ENCODE results near the gene DPP6.

Gene DPP6

DNA sequence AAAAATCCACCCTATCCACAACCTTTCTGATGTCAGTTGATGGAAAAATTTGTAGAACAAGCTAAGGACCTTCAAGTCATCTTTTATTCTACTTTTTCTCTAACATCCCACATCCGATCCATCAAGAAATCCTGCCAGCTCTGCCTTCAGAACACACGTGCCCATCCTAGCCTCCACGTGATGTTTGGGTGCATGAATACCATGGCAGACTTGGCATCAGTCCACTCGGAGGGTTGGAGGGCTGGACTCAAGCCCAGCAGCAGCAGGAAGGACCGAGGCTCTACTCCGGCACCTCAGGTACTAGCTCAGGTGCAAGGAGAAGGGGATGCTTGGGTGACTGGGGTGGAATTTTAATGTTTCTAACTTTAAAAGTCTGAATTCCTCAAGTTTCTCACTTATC is 428.6 kb downstream of the DPP6 start:
- no peak for DNase-seq

DNA sequence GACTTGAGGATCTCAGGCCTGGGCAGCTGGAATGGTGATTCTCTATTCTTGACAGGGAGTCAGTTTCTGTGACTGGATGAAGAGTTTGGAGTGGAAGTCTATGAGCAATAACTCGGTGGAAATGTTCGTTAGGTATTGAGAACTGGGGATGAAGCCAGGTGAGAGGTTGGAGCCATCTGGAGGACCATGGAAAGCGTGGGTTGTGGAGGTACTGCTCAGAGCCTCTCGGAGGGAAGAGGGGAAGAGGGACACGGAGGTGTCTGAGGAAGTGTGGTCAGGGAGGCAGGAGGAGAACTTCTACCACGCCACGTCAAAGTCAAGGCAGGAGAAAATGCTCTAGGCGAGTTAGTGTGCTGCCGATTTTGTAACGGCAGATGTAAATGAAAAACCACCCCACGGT is 430.7 kb downstream of the DPP6 start:
- DNase-seq: no peak

GRCh38 chr7:154484406-154484805 is 432.2 kb downstream of the DPP6 start:
- DNase-seq: no peak

GRCh38 chr7:154484943-154485342 is 432.7 kb downstream of the DPP6 start:
- DNase-seq: no peak

- DNase-seq: no peak
Measured at GRCh38 chr7:154489897-154490296, 437.7 kb downstream of the DPP6 start.

GRCh38 chr7:154493594-154493993 is 441.4 kb downstream of the DPP6 start:
- no peak for DNase-seq

DNA sequence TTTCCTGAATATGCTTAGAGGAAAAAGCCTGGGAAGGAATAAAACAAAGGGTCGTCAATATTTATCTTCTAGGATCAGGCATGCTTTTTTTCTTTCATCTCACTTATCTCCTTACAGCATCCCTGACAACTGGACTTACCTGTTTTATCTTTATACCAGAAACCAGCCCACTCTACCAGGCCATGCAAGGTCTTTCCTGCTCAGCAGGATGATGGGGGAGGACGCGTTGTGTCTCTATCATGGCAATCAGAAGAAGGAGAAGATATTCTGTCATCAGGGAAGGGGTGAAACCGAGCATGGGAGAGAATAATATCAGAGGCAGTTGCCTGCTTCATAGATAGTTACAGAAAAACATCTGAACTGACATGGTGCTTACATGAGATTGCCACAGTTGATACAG is 445.6 kb downstream of the DPP6 start:
- no peak for DNase-seq

DNA sequence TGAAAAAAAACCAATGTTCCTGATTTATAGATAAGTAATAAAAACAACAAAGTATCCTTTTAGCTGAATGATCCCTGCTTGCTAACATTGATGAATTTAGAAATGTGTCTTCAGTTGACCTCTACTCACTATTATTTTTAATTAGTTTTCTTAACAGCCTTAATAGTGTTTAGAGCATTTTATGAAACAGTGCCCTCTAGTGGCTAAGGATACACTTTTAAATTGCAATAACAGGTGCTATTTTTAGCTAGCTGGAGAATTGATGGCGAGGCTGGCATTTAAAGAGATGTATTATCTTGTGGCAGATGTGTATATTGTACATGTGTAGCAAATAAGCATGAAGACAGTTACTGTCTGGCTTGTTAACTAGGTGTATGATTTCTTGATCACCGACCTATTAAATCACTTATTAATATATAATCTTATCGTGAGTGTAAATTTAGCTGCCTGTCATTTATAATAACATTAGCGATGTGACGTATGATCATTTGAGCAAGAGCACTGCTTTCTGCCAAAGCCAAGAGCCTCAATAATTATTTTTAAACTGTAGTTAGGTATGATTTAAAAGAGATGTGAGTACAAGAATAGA is 451.9 kb downstream of the DPP6 start:
- no peak for DNase-seq

GRCh38 chr7:154504918-154505317 is 452.7 kb downstream of the DPP6 start:
- no peak for DNase-seq

- DNase-seq: no peak
Measured at GRCh38 chr7:154505362-154505761, 453.2 kb downstream of the DPP6 start.

GRCh38 chr7:154509192-154509591 is 457.0 kb downstream of the DPP6 start:
- no peak for DNase-seq

- no peak for DNase-seq
Measured at GRCh38 chr7:154512121-154512833, 460.1 kb downstream of the DPP6 start.

DNA sequence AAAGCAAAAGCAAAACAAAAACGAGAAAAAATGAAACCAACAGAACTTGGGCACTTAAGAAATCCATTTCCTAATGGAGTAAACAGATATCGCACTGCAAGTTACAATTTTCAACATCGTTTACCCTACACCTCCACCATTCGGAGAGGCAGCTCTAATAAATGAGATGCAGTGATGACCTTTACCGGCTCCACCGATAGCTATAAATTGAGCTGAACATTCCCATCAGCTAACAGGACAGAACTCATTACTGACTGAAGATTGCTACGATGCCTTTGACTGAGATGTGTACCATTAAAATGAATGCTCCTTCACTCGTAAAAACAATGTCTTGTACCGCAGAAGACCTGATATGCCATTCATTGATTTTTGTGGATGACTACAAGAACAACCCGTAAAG is 465.6 kb downstream of the DPP6 start:
- DNase-seq: no peak

- DNase-seq: no peak
Measured at GRCh38 chr7:154519229-154519628, 467.0 kb downstream of the DPP6 start.

GRCh38 chr7:154530136-154530535 is 477.9 kb downstream of the DPP6 start:
- DNase-seq: no peak

GRCh38 chr7:154532771-154533170 is 480.6 kb downstream of the DPP6 start:
- DNase-seq: no peak

GRCh38 chr7:154540596-154540995 is 488.4 kb downstream of the DPP6 start:
- DNase-seq: no peak

DNA sequence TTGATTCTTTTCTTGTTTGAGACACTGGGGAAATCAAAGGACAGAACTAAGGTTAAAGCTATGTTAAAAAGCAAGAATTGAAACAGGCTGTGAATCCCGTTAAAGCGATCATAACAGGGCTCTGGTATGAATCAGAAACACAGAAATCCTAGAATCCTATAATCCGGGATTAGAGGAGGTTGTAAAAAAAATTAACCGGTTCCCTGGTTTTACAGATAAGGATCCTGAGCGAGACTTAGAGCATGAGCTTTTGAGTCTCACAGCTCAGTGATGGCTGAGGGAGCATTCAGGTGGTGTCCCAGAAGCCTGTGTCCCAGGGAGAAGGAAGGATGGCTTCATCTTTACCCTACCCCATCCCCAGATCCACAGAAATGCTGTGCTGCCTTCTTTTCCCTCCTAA is 489.4 kb downstream of the DPP6 start:
- no peak for DNase-seq

GRCh38 chr7:154546946-154547587 is 494.9 kb downstream of the DPP6 start:
- DNase-seq: no peak

DNA sequence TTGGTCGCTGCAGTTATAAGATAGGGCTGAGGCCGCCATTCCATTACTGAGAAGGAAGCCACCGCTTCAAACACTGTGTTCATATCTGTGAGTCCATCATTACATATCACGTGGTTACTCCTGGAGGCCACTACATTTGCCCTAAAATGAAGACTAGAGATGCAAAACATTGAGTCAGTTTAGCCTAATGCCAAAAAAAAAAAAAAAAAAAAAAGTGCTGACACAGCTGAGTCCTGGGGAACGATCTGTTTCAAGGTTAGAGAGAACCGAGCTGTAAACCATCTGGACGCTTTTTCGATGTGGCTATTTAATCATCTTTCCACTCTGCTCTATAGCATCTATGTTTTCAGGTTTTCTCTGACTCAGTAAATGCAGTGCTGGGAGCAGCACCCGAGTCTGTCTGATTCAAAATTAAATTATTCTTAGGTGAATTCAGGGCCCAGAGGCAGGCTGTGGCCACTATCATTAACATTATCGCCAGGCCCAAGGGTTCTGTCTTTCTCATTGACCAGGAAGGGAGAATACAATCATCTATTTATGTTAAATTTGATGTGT is 501.6 kb downstream of the DPP6 start:
- DNase-seq: no peak

GRCh38 chr7:154559454-154559853 is 507.3 kb downstream of the DPP6 start:
- DNase-seq: no peak

DNA sequence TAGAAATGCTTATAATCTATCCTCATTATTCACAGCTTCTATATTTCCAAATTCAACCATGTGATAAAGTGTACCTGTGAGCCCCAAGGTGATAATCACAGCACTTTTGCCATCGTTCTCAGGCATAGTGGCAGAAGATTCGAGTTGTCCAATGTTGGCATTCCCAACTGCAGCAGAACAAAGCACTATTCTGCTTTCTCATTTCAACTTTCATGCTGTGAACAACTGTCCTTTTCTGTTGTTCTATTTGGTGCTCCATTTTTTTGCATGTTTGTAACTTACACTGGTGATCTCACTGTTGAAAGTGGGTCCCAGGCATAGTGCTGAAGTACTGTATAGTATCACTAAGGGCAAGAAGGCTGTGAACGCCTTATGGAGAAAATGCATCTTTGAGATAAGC is 512.5 kb downstream of the DPP6 start:
- DNase-seq: no peak

GRCh38 chr7:154566877-154567276 is 514.7 kb downstream of the DPP6 start:
- DNase-seq: no peak

DNA sequence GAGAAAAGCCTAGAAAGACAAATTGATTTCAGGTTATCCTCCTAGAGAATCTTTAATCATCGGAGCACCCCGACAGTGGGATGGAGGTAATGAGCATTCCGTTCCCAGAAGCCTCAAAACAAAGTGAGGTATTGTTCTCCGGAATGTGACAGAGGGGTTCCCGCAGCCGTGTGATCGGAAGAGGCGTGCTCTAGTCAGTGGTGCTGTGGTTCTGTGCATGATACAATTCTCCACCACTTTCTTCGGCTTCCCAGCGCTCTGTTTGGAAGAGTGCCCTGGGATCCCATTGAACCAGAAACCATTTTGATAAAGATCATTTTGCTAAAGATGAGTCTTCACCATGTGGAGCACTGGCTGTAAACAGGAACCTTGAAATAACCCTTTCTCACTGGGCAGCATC is 516.1 kb downstream of the DPP6 start:
- DNase-seq: no peak

Measured in DMS79 treated with DMSO at 0.1 percent for 48 hours (cell line).